Activated CD4-positive, alpha-beta T cell treated with anti-CD3 and anti-CD28 coated beads for 48 hours (primary cell): Measurements from ENCODE around the gene FCN3.

ENCODE experiments used
- DNase-seq: peaks from one replicate; pipeline ENCODE4 v3.0.0-alpha.2; 2020

The FCN3 gene

GRCh38 chr1:27357281-27358037, 17.2 kb downstream of the FCN3 start:
- DNase-seq: peak; percentile 86

GRCh38 chr1:27356619-27357280, 17.9 kb downstream of the FCN3 start:
- DNase-seq: peak; percentile 69

GRCh38 chr1:27356277-27356618, 18.4 kb downstream of the FCN3 start:
- no peak for DNase-seq

GRCh38 chr1:27355683-27356082, 18.9 kb downstream of the FCN3 start:
- DNase-seq: no peak

- DNase-seq: no peak
Observed at GRCh38 chr1:27353629-27354028, 21.0 kb downstream of the FCN3 start.

- DNase-seq: no peak
Observed at GRCh38 chr1:27353166-27353565, 21.5 kb downstream of the FCN3 start.

- no peak for DNase-seq
Observed at GRCh38 chr1:27351541-27352107, 23.0 kb downstream of the FCN3 start.

- no peak for DNase-seq
Observed at GRCh38 chr1:27350663-27351540, 23.7 kb downstream of the FCN3 start.

GRCh38 chr1:27349784-27350662, 24.6 kb downstream of the FCN3 start:
- DNase-seq: peak; percentile 39

- DNase-seq: peak; percentile 40
Observed at GRCh38 chr1:27348861-27349783, 25.5 kb downstream of the FCN3 start.

- DNase-seq: no peak
Observed at GRCh38 chr1:27346991-27347624, 27.5 kb downstream of the FCN3 start.

- no peak for DNase-seq
Observed at GRCh38 chr1:27346357-27346756, 28.3 kb downstream of the FCN3 start.

- no peak for DNase-seq
Observed at GRCh38 chr1:27345272-27345671, 29.4 kb downstream of the FCN3 start.

- no peak for DNase-seq
Observed at GRCh38 chr1:27343639-27344025, 31.0 kb downstream of the FCN3 start.

GRCh38 chr1:27342778-27343638, 31.6 kb downstream of the FCN3 start:
- DNase-seq: peak; percentile 65

- DNase-seq: peak; percentile 62
Observed at GRCh38 chr1:27342391-27342777, 32.2 kb downstream of the FCN3 start.

- DNase-seq: peak; percentile 74
Observed at GRCh38 chr1:27341525-27342252, 32.9 kb downstream of the FCN3 start, which contains the start of gene SYTL1. Gene SYTL1, plus strand, starts transcription at chr1:27342022. Its CDS starts 3,313 bp downstream, at chr1:27345335.

- no peak for DNase-seq
Observed at GRCh38 chr1:27339213-27339612, 35.4 kb downstream of the FCN3 start.

GRCh38 chr1:27338751-27339150, 35.9 kb downstream of the FCN3 start:
- no peak for DNase-seq
